GM19372 (cell line): Measurements from ENCODE around the gene C3AR1.
A peak's percentile ranks its signal among the peaks of the same experiment; 100 is the strongest.
"Not testable (repeated sequence)": the region's sequence is repeated elsewhere in the genome, so short reads cannot be mapped to it uniquely, and the experiment has no call there.

Experiments used
- ATAC-seq: cut with Tn5 transposase; IDR thresholded peaks from one replicate; pipeline ENCODE4 v1.9.1; 2021; ENCODE audit warnings: mild to moderate bottlenecking, low read depth, moderate library complexity; ENCODE audit not compliant: unreplicated experiment

The C3AR1 gene

GRCh38 chr12:8031017-8031416, 35.1 kb downstream of the C3AR1 start:
- not testable (repeated sequence) for ATAC-seq

- ATAC-seq: no peak
Measured at GRCh38 chr12:8030189-8030588, 36.0 kb downstream of the C3AR1 start.

GRCh38 chr12:8028267-8028666, 37.9 kb downstream of the C3AR1 start:
- no peak for ATAC-seq

GRCh38 chr12:8027856-8028255, 38.3 kb downstream of the C3AR1 start:
- ATAC-seq: no peak

GRCh38 chr12:8026291-8026900, 39.8 kb downstream of the C3AR1 start:
- peak; percentile 96 for ATAC-seq

- ATAC-seq: no peak
Measured at GRCh38 chr12:8018666-8019581, 47.2 kb downstream of the C3AR1 start.

- ATAC-seq: not testable (repeated sequence)
Measured at GRCh38 chr12:8018213-8018612, 47.9 kb downstream of the C3AR1 start.

GRCh38 chr12:8014836-8015235, 51.3 kb downstream of the C3AR1 start:
- no peak for ATAC-seq

- no peak for ATAC-seq
Measured at GRCh38 chr12:8012651-8013309, 53.4 kb downstream of the C3AR1 start.

GRCh38 chr12:8011331-8011730, 54.8 kb downstream of the C3AR1 start:
- ATAC-seq: no peak
